Measurements from ENCODE around the gene BMERB1.

DNA sequence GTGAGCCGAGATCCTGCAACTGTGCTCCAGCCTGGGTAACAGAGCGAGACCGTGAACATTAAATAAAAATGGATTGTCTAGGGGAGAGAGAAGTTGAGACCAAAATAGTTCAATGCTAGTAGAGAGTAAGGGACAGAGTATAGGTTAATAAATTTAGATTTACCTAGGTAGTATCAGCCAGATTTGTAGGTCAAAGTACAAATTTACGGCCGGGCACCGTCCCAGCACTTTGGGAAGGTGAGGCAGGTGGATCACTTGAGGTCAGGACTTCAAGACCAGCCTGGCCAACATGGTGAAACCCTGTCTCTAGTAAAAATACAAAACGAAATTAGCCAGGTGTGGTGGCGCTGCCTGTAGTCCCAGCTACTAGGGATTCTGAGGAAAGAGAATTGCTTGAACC lies 12.2 kb upstream of the BMERB1 start:
- TF ChIP-seq CTCF (IDR thresholded peaks at IDR 0.05) (no peak), POLR2A (IDR thresholded peaks at IDR 0.05) (no peak), POLR2AphosphoS5 (IDR thresholded peaks at IDR 0.05) (no peak)
